Measurements from ENCODE around the gene GJD2. TPM values are rescaled to one million over a fixed set of nuclear protein-coding genes. Genes with fewer than 3 reads are reported as not detected.

The GJD2 gene
- total RNA-seq, 1 experiment from 2014 or later: not detected

DNA sequence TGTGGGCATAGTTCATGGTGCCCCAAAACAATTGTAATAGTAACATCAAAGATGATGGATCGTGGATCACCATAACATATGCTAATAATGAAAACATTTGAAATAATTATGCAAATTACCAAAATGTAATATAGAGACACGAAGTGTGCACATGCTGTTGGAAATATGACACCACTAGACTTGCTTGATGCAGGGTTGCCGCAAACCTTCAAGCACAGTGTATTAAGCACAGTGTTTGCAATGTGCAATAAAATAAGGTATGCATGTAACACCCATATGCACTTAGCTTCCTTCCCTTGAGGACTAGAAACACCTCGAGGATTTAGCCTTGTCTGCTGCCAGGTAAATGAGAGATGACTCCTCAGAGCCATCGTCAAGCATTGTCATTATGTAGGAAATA, 10.9 kb upstream of the GJD2 start:
- Histone ChIP-seq H2BK5ac (ENCODE audit: insufficient read length, low read length) (no peak overlapping the region), H3K14ac (ENCODE audit: insufficient read depth, low read length) (no peak overlapping the region), H2AFZ (ENCODE audit: low read length) (no peak overlapping the region), H3K4me1 (ENCODE audit: insufficient read depth, low read length) (no peaks in the 10 kb centered on the region), H3K18ac (ENCODE audit: insufficient read length, low read depth, low read length) (no peak overlapping the region), H4K20me1 (ENCODE audit: control insufficient read depth, insufficient read depth, insufficient read length) (no peaks in the 10 kb centered on the region), H2BK12ac (ENCODE audit: insufficient read length, low read depth, low read length) (no peak overlapping the region), H3K79me2 (ENCODE audit: insufficient read depth, low read length) (no peaks in the 10 kb centered on the region), H3K4ac (ENCODE audit: low read depth, low read length) (no peak overlapping the region), H3K9ac (ENCODE audit: extremely low read depth, insufficient read length, low read length) (no peak overlapping the region), H3K23ac (ENCODE audit: insufficient read length, low read depth, low read length) (no peak overlapping the region), H4K91ac (ENCODE audit: insufficient read length, low read depth, low read length) (no peak overlapping the region), H3K79me1 (ENCODE audit: insufficient read depth, low read depth, low read length, poor library complexity, severe bottlenecking) (no peaks in the 10 kb centered on the region), H2AK5ac (ENCODE audit: insufficient read length, low read length) (no peak overlapping the region), H3K9me3 (ENCODE audit: control insufficient read depth, low read depth, low read length) (no peaks in the 10 kb centered on the region), H3K4me2 (ENCODE audit: insufficient read depth, insufficient read length, low read length) (no peak overlapping the region), H3T11ph (ENCODE audit: low read length) (no peak overlapping the region), H3K27ac (ENCODE audit: insufficient read length, low read depth, low read length) (no peak overlapping the region), H4K8ac (replicated peaks; ENCODE audit: insufficient read length, low read depth, low read length) (no peak overlapping the region), H4K5ac (ENCODE audit: insufficient read length, low read depth, low read length) (no peak overlapping the region), H2BK20ac (ENCODE audit: low read depth, low read length, poor library complexity, severe bottlenecking) (no peak overlapping the region), H3K56ac (ENCODE audit: insufficient read length, low read depth, low read length) (no peak overlapping the region), H3K23me2 (ENCODE audit: insufficient read length, low read depth, low read length, poor library complexity, severe bottlenecking) (no peaks in the 10 kb centered on the region), H2BK120ac (ENCODE audit: low read depth, low read length, poor library complexity, severe bottlenecking) (no peak overlapping the region), H3K27me3 (ENCODE audit: insufficient read depth, low read length) (no peaks in the 10 kb centered on the region), H2BK15ac (ENCODE audit: low read depth, low read length) (no peak overlapping the region)
- peaks cover 6% of the 10 kb centered on the region; the same call in 1 of the 2 replicates for H3K27me3 Mint-ChIP-seq (ENCODE audit: low read depth)
- no peak for TF ChIP-seq CTCF (conservative IDR thresholded peaks at IDR 0.05)
- H3K9me3 Mint-ChIP-seq: no peaks in the 10 kb centered on the region
- no peak overlapping the region for H3K4me3 Mint-ChIP-seq
- H3K4me1 Mint-ChIP-seq: peaks cover 10% of the 10 kb centered on the region in 2 experiments
- no peaks in the 10 kb centered on the region for H3K36me3 Mint-ChIP-seq (ENCODE audit: insufficient read depth in 1 of 3, low read depth in 3 of 3)
- H3K27ac Mint-ChIP-seq: no peak overlapping the region
- WGBS (ENCODE audit: extremely low coverage, insufficient read length, low lambda C conversion rate): no CpG with 5 or more reads among the region's 5 CpGs
- DNase-seq: no peak
